ENCODE results near the gene FBXL5.

Gene FBXL5

GRCh38 chr4:15592799-15593198 is 62.4 kb downstream of the FBXL5 start:
- no peaks in the 10 kb centered on the region for H3K9me2 ChIP-seq (replicated peaks; ENCODE audit: low read depth, low read length)
- no peaks in the 10 kb centered on the region for H3K27me3 ChIP-seq (ENCODE audit: insufficient read depth, low read length, poor library complexity, severe bottlenecking)
- no peaks in the 10 kb centered on the region for H3K9me3 ChIP-seq (ENCODE audit: insufficient read depth, low read depth, low read length)
- H3K4me1 ChIP-seq (ENCODE audit: insufficient read depth, low read length, poor library complexity, severe bottlenecking) = no peaks in the 10 kb centered on the region
- H3F3A ChIP-seq (ENCODE audit: low read depth) = no peaks in the 10 kb centered on the region
- H3K4me3 ChIP-seq (ENCODE audit: low read length, poor library complexity, severe bottlenecking) = no peak overlapping the region
- no peaks in the 10 kb centered on the region for H3K36me3 ChIP-seq (ENCODE audit: insufficient read depth, low read length)
- H3K9ac ChIP-seq (ENCODE audit: low read depth, low read length, poor library complexity, severe bottlenecking) = no peak overlapping the region
- no peaks in the 10 kb centered on the region for H3K79me2 ChIP-seq (ENCODE audit: insufficient read depth, low read length)
- no peak overlapping the region for H3K4me2 ChIP-seq (ENCODE audit: low read depth, low read length, poor library complexity, severe bottlenecking)
- TF ChIP-seq CTCF (conservative IDR thresholded peaks at IDR 0.05; ENCODE audit: low read length) = no peak
- TF ChIP-seq EZH2phosphoT487 (IDR thresholded peaks at IDR 0.05; ENCODE audit: borderline replicate concordance) = no peak
- H4K20me1 ChIP-seq (ENCODE audit: insufficient read depth, low read length, poor library complexity, severe bottlenecking) = no peaks in the 10 kb centered on the region
- H2AFZ ChIP-seq (ENCODE audit: low read length) = no peak overlapping the region

GRCh38 chr4:15587649-15588048 is 67.5 kb downstream of the FBXL5 start:
- H3K9ac ChIP-seq (ENCODE audit: low read depth, low read length, poor library complexity, severe bottlenecking) = no peak overlapping the region
- no peaks in the 10 kb centered on the region for H3K36me3 ChIP-seq (ENCODE audit: insufficient read depth, low read length)
- no peak overlapping the region for H3K4me3 ChIP-seq (ENCODE audit: low read length, poor library complexity, severe bottlenecking)
- H3K4me1 ChIP-seq (ENCODE audit: insufficient read depth, low read length, poor library complexity, severe bottlenecking) = no peaks in the 10 kb centered on the region
- no peaks in the 10 kb centered on the region for H3K9me2 ChIP-seq (replicated peaks; ENCODE audit: low read depth, low read length)
- H3K9me3 ChIP-seq (ENCODE audit: insufficient read depth, low read depth, low read length) = no peaks in the 10 kb centered on the region
- H3F3A ChIP-seq (ENCODE audit: low read depth) = no peaks in the 10 kb centered on the region
- H3K79me2 ChIP-seq (ENCODE audit: insufficient read depth, low read length) = no peaks in the 10 kb centered on the region
- TF ChIP-seq CTCF (conservative IDR thresholded peaks at IDR 0.05; ENCODE audit: low read length) = no peak
- no peak overlapping the region for H3K4me2 ChIP-seq (ENCODE audit: low read depth, low read length, poor library complexity, severe bottlenecking)
- no peaks in the 10 kb centered on the region for H3K27me3 ChIP-seq (ENCODE audit: insufficient read depth, low read length, poor library complexity, severe bottlenecking)
- no peaks in the 10 kb centered on the region for H4K20me1 ChIP-seq (ENCODE audit: insufficient read depth, low read length, poor library complexity, severe bottlenecking)
- no peak overlapping the region for H2AFZ ChIP-seq (ENCODE audit: low read length)

- no peak overlapping the region for H3K4me2 ChIP-seq (ENCODE audit: low read depth, low read length, poor library complexity, severe bottlenecking)
- H3K4me1 ChIP-seq (ENCODE audit: insufficient read depth, low read length, poor library complexity, severe bottlenecking) = no peaks in the 10 kb centered on the region
- H3K79me2 ChIP-seq (ENCODE audit: insufficient read depth, low read length) = no peaks in the 10 kb centered on the region
- H3F3A ChIP-seq (ENCODE audit: low read depth) = no peaks in the 10 kb centered on the region
- H4K20me1 ChIP-seq (ENCODE audit: insufficient read depth, low read length, poor library complexity, severe bottlenecking) = no peaks in the 10 kb centered on the region
- H3K9ac ChIP-seq (ENCODE audit: low read depth, low read length, poor library complexity, severe bottlenecking) = no peak overlapping the region
- H3K4me3 ChIP-seq (ENCODE audit: low read length, poor library complexity, severe bottlenecking) = no peak overlapping the region
- no peaks in the 10 kb centered on the region for H3K9me3 ChIP-seq (ENCODE audit: insufficient read depth, low read depth, low read length)
- no peak overlapping the region for H2AFZ ChIP-seq (ENCODE audit: low read length)
- TF ChIP-seq EZH2phosphoT487 (IDR thresholded peaks at IDR 0.05; ENCODE audit: borderline replicate concordance) (no peak), CTCF (conservative IDR thresholded peaks at IDR 0.05; ENCODE audit: low read length) (no peak)
- H3K36me3 ChIP-seq (ENCODE audit: insufficient read depth, low read length) = no peaks in the 10 kb centered on the region
- no peaks in the 10 kb centered on the region for H3K9me2 ChIP-seq (replicated peaks; ENCODE audit: low read depth, low read length)
- no peaks in the 10 kb centered on the region for H3K27me3 ChIP-seq (ENCODE audit: insufficient read depth, low read length, poor library complexity, severe bottlenecking)
These were observed 69.1 kb downstream of the FBXL5 start for GRCh38 chr4:15586066-15586465.
